Measurements from ENCODE around the gene JARID2.

JARID2 gene

GRCh38 chr6:15336900-15337560, 91.2 kb downstream of the JARID2 start:
- Histone ChIP-seq H3F3A (ENCODE audit: insufficient read depth, low read length) (peaks cover 2% of the 10 kb centered on the region; the same call in 1 of the 2 replicates), H2AFZ (ENCODE audit: low read length) (no peak overlapping the region), H3K9ac (ENCODE audit: low read length) (no peak overlapping the region), H4K20me1 (ENCODE audit: insufficient read depth, low read length) (peaks cover 9% of the 10 kb centered on the region), H3K79me2 (ENCODE audit: low read length) (peaks cover 92% of the 10 kb centered on the region), H3K4me3 (ENCODE audit: low read length) (no peak overlapping the region), H3K9me3 (replicated peaks; ENCODE audit: insufficient read depth, low read length) (no peaks in the 10 kb centered on the region), H3K36me3 (replicated peaks; ENCODE audit: insufficient read depth, low read length) (no peaks in the 10 kb centered on the region), H3K4me1 (ENCODE audit: low read length) (peaks cover 21% of the 10 kb centered on the region), H3K9me2 (replicated peaks; ENCODE audit: insufficient read depth, low read length) (no peaks in the 10 kb centered on the region), H3K27me3 (replicated peaks; ENCODE audit: insufficient read depth, low read length) (no peaks in the 10 kb centered on the region), H3K4me2 (ENCODE audit: low read depth, low read length) (no peak overlapping the region), H3K27ac (ENCODE audit: low read length) (no peak overlapping the region)
- no peak for DNase-seq
- TF ChIP-seq EZH2phosphoT487 (IDR thresholded peaks at IDR 0.05; ENCODE audit: low read length) = no peak

- Histone ChIP-seq H2AFZ (ENCODE audit: low read length) (no peak overlapping the region), H3K79me2 (ENCODE audit: low read length) (peaks cover 93% of the 10 kb centered on the region), H3K27ac (ENCODE audit: low read length) (no peak overlapping the region), H3K9me2 (replicated peaks; ENCODE audit: insufficient read depth, low read length) (no peaks in the 10 kb centered on the region), H3K9ac (ENCODE audit: low read length) (no peak overlapping the region), H3K4me2 (ENCODE audit: low read depth, low read length) (no peak overlapping the region), H4K20me1 (ENCODE audit: insufficient read depth, low read length) (peaks cover 9% of the 10 kb centered on the region), H3K4me3 (ENCODE audit: low read length) (no peak overlapping the region), H3K27me3 (replicated peaks; ENCODE audit: insufficient read depth, low read length) (no peaks in the 10 kb centered on the region), H3K4me1 (ENCODE audit: low read length) (peaks cover 16% of the 10 kb centered on the region), H3K9me3 (replicated peaks; ENCODE audit: insufficient read depth, low read length) (no peaks in the 10 kb centered on the region), H3K36me3 (replicated peaks; ENCODE audit: insufficient read depth, low read length) (no peaks in the 10 kb centered on the region), H3F3A (ENCODE audit: insufficient read depth, low read length) (no peaks in the 10 kb centered on the region)
- no peak for DNase-seq
- TF ChIP-seq EZH2phosphoT487 (IDR thresholded peaks at IDR 0.05; ENCODE audit: low read length) = no peak
- TF ChIP-seq CTCF (IDR thresholded peaks at IDR 0.05; ENCODE audit: low read length) = no peak
- TF ChIP-seq EZH2 (optimal IDR thresholded peaks at IDR 0.05; ENCODE audit: low read depth, low read length) = no peak
Observed at GRCh38 chr6:15337582-15337981, 91.7 kb downstream of the JARID2 start.

- Histone ChIP-seq H3K36me3 (replicated peaks; ENCODE audit: insufficient read depth, low read length) (no peaks in the 10 kb centered on the region), H4K20me1 (ENCODE audit: insufficient read depth, low read length) (peaks cover 9% of the 10 kb centered on the region), H3K79me2 (ENCODE audit: low read length) (peaks cover 95% of the 10 kb centered on the region)
Observed at GRCh38 chr6:15338476-15338875, 92.6 kb downstream of the JARID2 start.

More at GRCh38 chr6:15338476-15338875, 92.6 kb downstream of the JARID2 start:
- Histone ChIP-seq H3K9me3 (replicated peaks; ENCODE audit: insufficient read depth, low read length) (no peaks in the 10 kb centered on the region), H3K27ac (ENCODE audit: low read length) (no peak overlapping the region), H3K27me3 (replicated peaks; ENCODE audit: insufficient read depth, low read length) (no peaks in the 10 kb centered on the region), H3K4me2 (ENCODE audit: low read depth, low read length) (no peak overlapping the region), H3K4me1 (ENCODE audit: low read length) (peaks cover 16% of the 10 kb centered on the region), H3K4me3 (ENCODE audit: low read length) (no peak overlapping the region), H3K9ac (ENCODE audit: low read length) (no peak overlapping the region), H3K9me2 (replicated peaks; ENCODE audit: insufficient read depth, low read length) (no peaks in the 10 kb centered on the region), H2AFZ (ENCODE audit: low read length) (no peak overlapping the region), H3F3A (ENCODE audit: insufficient read depth, low read length) (no peaks in the 10 kb centered on the region)
- TF ChIP-seq EZH2phosphoT487 (IDR thresholded peaks at IDR 0.05; ENCODE audit: low read length) (no peak), CTCF (IDR thresholded peaks at IDR 0.05; ENCODE audit: low read length) (no peak), EZH2 (optimal IDR thresholded peaks at IDR 0.05; ENCODE audit: low read depth, low read length) (no peak)
- DNase-seq = no peak
